Measurements from ENCODE around the gene NFAM1.

The NFAM1 gene, protein sequence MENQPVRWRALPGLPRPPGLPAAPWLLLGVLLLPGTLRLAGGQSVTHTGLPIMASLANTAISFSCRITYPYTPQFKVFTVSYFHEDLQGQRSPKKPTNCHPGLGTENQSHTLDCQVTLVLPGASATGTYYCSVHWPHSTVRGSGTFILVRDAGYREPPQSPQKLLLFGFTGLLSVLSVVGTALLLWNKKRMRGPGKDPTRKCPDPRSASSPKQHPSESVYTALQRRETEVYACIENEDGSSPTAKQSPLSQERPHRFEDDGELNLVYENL

DNA sequence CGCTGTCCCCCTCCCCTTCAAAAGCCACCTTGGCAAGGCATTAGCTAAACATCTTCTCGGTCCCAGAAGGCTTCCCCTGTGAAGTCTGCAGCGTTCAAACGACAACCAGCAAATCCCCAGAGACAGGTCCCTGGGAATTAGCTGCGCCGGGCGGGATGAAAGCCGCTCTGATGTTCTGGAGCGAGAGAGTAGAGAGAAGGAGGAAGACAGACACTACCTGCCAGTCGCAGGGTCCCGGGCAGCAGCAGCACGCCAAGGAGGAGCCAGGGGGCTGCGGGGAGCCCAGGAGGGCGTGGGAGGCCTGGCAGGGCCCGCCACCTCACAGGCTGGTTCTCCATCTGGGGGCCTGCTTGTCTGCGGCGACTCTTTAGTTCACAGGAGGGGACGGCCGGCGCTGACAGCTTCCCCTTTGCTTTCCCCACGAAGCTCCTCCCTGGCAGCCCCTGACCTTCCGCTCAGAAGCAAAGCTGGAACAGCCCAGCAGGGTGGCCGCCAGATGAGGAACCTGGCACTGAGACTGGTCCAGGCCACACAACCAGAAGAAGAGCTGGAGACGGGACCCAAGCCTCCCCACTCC is at the start of gene NFAM1:
Gene NFAM1 (minus strand): TSS at position 384 of the 577 bp plus-strand sequence. CDS start 46 bp downstream, at position 338.
- DNase-seq (ENCODE audit: low spot score): no peak

DNA sequence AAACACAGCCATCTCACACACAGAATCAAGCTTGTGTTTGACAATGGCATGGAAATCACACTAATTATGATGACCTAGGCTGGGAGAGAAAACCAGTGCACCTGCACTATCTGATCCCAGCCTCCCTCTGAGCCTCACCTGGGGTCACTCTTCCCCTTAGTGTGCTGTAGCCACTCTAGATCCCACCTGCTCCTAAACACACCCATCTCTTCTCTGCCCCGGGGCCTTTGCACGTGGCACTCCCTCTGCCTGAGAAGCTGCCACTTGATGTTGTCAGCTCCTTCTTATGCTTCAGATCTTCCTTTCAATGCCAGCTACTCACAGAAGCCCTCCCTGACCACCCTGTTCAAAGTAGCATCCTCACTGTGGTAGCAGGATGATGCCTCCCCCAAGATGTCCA is 42.9 kb upstream of the NFAM1 start:
- no peak for DNase-seq (ENCODE audit: low spot score)

DNA sequence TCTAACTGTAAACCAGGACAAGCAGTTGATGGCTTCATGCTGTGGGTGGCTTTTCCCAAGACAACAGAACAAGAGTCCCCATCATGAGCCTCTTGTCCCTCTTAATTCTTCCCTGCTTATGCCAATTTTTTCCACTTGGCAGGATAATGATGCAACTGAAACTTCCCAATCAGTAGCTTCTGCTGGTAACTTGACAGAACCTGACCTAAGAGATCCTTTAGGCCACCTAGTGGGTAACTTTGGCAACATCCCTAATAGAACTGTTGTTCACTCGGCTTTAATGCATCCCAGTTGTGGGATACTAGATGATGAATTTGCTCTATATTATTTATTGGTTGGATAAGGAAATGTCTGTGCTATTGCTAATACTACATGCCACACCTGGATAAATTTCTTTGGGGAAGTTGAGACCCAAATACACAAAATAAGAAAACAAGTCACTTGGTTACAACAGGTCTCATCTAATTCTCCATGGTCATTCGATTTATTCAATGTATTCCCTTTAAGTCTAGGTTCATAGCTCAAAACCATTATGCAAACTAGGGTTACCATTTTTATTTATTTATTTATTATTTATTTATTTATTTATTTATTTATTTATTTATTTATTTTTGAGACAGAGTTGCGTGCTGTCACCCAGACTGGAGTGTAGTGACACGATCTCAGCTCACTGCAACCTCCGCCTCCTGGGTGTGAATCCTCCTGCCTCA is 41.4 kb upstream of the NFAM1 start:
- peak; percentile 18 for DNase-seq (ENCODE audit: low spot score)

DNA sequence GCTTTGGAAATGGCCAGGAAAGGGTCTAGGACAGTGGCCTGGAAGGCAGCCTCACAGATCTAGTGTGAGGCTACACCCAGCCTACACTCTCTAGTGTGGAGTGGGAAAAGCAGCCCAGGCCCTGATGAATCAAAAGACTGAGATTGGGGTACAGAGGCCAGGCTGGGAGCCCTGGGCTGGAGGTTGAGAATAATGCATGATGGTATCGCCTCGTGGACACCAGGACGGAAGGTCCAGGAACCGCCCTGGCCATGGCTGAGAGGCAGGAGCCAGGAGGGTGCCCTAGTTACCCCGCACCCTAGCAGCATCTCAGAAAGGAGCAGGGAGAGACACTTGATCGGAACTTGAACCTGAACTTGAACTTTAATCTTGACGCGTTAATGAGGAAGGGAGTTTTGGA is 40.5 kb upstream of the NFAM1 start:
- DNase-seq (ENCODE audit: low spot score): no peak

DNA sequence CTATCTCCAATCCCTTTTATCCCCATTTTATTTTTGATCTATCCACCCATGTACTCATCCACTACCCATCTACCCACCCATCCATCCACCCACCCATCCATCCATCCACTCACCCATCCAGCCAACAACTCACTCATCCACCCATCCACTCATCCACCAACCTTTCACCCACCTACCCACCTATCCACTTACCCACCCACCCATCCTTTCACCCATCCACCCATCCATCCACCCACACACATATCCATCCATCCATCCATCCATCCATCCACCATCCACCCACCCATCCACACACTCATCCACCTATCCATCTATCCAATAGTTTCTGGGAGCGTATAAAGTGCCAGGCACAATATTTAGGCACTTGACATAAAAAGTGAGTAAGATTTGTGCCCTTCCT is 39.2 kb upstream of the NFAM1 start:
- DNase-seq (ENCODE audit: low spot score): no peak

DNA sequence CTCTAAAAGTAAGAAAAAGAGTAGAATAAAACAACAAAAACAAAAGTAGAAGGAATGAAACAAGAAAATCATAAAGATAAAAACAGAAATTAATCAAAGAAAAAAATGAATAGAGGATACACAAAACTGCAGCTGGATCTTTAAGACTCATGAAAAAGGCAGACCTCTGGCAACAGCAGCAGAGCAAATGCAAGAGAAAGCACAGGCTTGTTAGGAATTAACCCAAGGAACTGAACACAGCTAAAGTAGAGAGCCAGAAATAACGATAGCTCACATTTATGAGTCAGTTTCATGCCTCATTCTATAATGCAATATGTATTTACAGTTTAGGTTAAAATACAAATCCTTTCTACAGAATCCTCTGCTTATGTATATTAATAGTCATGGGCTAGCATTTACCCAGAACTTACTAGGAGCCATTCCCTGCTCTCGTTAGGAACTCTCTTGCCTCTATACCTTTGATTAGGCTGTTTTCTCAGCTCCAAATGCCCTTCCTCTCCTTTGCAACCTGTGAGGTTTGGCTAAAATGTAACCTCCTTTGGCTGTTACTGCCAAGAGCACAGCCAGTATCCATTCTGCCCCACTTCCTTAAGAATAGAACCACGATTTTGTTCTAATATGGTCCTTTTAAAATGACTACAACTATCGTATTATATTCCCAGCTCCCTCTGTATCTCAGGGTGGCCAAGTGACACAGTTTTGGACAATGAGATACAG is 38.3 kb upstream of the NFAM1 start:
- no peak for DNase-seq (ENCODE audit: low spot score)

DNA sequence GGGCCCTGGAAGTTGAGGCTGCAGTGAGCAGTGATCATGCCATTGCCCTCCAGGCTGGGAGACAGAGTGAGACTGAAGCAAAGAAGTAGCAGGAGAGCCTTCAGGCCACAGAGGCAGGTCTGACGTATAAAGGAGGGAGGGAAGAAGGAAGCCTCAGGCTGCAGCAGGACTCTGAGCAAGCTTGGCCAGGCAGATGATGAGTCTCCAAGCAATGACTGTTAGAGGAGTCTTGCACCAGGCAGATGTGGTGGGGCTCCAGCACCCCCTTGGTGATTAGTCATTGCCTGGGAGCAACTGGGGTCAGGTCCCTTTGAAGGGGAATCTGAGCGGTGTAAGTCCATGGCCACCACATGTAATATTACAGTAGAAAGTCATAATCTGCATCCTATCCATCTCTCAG is 36.6 kb upstream of the NFAM1 start:
- no peak for DNase-seq (ENCODE audit: low spot score)

DNA sequence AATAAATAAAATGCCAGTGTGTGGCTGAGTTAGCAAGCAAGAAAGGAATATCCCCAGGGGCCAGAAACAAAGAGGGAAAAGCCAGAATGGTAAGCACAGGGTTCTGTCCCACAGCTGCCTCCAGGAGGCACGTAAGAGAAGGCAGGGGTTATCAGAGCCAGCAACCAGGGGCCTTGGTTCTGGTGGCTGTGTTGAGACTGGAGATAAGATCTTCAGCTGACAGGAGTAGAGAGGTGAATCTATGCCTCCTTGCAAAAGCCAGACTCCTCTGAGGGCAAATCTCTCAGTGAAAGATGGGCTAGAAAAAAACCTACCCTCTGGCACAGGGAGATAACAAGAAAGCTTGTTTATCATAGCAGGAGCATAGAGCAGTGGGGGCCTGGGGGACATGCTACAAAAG is 29.8 kb upstream of the NFAM1 start:
- no peak for DNase-seq (ENCODE audit: low spot score)

DNA sequence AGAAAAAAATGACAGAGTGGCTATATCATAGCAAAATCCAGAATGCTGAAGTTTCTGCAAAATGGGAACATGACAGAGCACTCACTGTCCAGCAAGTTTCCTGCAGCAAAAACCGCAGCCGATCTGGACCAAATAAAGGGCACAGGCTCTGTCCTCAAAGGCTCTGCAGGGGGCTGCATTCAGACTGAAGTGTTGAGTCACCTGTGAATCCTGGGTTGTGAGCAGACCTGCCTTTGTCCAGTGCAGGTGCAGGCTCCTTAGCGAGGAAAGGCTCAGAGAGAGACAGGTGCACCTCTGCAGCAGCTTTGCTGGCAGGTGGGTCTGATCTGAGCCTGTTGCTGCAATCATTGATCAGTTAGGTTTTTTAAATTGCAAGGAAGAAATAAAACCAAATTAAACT is 29.3 kb upstream of the NFAM1 start:
- DNase-seq (ENCODE audit: low spot score): no peak

DNA sequence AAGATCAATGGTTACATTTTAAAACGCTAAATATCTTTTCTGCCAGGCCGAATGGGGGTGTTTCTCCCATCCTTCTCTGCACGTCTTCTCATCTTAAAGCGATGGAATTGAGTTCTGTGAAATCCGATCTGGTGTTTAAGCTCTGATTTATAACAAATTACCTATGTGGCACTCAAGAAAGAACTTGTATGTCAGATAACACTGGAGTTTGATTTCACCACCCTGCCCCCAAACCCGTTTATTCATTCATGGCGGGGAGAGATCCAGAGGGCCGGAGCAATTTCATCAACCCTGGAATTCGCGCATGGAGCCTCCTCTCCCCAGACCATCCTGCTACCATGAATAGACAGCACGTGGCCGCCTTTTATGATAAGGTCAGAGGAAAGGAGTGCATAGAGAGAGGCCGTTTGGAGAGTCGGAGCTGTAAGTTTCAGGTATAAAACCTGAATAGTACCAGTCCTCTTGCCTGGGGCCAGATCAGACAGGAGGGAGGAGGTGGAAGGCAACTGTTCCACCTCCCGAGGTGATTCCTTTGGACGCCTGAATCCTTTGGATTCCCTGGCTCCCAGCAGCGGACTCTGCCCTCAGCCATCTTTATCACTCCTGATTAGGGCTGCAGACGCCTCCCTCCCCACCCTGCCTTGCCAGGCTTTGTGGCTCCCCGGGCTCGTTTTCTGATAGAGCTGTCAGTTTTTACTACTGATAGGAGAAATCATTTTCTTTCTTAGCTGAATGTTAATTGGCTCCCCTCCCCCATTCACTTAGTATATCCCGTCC is 27.3 kb upstream of the NFAM1 start:
- no peak for DNase-seq (ENCODE audit: low spot score)

DNA sequence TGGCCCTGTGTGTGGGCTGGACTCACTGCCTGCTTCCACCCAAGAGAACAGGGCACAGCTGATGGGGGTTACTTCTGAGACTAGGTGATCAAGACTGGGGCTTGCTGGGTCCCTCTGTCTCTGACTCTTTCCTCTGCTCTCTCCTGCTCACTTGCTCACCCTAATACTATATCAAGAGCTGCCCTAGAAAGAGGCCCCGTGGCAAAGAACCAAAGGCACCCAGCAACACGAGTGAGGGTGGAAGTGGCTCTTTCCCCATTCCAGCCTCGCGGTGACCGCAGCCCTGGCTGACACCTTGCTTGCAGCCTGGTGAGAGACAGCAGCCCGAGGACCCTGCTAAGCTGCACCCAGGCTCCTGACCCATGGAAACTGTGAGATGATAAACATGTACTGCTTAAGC is 20.7 kb upstream of the NFAM1 start:
- no peak for DNase-seq (ENCODE audit: low spot score)

DNA sequence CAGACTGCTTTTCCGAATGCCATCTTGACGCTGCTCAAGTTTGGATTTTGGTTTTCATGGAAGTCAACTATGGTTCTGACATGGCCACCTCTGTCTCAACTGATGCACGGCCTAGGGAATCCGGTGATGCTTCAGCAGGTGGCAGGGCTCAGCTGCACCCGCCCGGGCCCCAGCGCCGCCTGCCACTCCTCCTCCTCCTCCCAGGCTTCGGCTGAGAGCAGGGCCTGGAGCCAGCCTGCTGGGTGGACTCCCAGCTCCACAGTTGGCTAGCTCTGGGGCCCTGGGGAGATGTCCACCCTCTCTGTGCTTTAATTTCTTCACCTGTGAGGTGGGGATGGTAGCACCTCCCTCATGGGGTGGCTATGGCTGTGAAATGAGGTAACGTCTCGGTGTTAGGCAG is 20.3 kb upstream of the NFAM1 start:
- no peak for DNase-seq (ENCODE audit: low spot score)

DNA sequence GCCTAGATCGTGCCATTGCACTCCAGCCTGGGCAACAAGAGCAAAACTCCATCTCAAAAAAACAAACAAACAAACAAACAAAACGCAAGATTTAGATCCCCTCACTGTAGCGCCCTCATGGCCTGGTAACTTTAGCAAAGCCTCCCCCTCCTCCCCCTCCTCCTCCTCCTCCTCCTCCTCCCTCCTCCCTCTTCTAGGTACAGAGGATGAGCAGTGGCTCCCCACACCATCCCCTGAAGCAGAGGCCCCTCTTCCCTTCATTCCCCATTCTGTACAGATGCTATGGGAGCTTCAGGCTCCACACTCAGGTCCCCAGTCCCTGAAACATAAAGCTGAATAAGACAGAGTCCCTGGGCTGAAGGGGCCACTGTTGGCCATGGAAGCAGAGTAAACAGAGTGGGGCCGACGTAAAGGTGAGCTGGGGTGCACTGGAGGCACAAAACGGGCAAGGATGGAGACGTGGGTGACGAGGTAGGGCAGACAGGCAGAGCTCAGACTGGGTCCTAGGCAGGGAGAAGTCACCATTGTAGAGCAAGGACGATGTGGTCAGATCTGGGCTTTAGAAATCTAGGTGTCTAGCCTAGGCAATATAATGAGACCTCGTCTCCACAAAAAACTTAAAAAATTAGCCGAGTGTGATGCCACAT is 19.4 kb upstream of the NFAM1 start:
- no peak for DNase-seq (ENCODE audit: low spot score)

DNA sequence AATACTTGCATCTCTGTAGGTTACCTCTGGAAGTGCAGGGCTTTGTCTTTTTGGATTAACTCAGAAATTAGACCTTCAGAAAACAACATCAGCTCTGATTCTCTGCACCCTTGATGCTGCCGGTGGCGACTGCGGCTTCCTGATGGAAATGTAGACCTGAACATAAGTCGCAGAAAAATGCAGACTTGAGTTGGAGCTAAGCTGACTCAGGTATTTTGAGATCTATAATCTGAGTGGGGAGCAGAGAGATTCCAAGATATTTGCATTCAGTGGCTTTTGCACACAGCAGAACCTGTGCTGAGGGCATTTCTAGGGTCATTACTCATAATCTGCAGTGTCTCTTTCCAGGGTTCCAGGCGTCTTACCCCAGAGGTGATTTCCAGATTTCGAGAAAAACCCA is 18.7 kb upstream of the NFAM1 start:
- DNase-seq (ENCODE audit: low spot score): no peak

DNA sequence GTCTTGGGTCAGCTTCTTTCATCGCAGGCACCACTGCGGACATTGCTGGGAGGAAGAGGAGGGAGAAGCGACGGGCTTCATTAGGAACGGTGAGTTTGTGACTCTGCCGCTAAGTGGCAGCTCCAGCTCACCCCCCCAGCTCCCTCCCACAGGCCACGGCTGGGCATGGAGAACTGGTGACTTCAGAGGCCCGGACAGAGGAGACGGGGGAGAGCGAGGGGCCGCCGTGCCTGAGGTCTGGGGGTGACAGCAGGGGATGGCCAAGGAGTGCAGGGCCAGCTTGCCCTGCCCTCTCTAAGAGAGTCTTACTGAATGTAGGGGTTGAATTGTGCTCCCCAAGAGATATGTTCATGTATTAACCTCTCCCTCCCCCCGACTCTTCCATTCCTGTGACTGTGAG is 13.9 kb upstream of the NFAM1 start:
- DNase-seq (ENCODE audit: low spot score): no peak

DNA sequence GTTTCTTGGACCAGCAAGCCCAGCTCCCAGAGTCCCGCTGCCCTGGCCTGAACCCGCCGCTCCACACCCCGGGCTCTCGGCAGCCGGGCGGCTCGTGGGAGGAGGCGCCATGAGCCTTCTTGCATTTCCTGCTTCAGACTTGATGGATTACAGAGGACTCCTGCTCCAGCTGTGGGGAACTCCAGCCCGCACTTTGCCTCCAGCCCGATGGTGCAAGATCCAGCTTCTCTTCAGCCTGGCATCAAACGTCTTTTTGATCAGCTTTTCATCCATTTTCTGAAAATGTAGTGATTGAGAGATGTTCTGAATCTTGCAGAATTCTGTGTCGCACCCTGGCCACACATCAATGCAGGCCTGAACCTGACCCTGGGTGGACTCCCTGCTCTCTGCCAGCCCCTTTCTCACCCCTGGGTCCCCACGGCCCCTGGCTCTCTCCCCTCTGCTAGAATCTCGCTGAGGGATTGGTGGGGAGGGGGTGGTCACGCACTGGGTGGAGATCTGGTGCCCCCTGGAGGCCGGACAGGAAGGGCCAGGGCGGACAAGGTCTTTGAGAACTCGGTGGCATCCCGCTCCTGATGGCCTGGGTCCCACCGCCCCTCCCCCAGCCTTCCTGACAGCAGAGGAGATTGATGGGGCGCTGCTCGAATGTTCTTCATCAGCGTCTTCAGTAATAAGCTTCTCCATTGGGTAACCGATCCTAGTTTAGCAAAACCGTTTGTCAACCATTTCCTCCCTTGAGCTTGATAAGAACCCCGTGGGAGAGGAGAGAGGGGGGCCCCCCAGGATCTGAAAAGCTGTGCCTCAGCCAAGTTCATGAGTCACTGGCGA is 12.1 kb upstream of the NFAM1 start:
- DNase-seq (ENCODE audit: low spot score): peak; percentile 80

DNA sequence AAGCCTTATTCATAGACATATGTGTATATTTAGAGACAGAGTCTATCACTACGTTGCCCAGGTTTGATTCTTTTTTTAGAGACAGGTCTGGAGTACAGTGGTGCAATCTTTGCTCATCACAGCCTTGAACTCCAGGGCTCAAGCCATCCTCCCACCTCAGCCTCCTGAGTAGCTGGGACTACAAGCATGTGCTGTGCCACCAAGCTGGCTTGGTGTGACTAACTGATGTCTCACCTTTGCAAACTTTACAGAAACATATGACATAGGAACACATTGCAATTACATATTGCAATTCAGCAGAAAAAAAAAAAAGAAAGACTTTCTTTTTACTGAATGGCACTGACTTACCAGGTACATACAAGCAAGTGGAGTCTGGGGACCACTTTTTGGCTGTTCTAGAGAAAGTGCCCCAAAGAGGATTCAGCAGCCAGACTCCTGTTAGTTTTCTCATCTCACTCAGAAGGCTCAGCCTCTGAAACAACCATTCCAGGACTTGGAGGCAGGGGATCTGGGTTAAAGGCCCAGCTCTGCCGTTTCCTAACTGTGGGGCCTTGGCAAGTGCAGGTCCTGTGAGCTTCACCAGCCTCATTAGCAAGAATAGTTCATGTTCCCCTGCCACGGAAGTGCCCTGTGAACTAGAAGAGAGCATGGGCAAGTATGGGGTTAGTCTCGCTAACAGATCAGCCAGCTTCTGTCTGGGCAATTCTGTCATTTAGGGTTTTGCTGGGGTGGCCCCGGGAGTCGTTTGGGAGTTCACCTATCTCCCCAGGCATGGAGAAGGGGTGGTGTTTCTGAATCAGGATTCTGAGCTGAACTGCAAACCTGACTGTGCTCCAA is 11.3 kb upstream of the NFAM1 start:
- DNase-seq (ENCODE audit: low spot score): no peak

DNA sequence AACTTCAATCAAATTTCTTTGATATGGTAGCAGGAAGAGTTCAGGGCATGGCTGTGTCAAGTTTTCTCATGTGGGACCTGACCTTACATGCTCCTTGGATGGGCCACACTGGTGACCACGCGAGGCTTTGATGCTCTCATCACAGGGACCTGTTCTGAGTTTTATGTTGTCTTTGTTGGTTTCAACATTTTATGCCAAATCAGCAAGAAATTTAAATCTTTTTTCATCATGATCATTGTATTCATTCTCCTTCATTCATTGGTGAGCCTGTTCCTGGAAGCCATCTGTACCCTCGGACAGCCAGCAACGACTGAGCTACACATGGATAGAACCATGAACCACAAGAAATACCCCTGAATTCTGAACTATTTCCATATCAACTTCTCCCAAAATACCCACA is 10.5 kb upstream of the NFAM1 start:
- no peak for DNase-seq (ENCODE audit: low spot score)

DNA sequence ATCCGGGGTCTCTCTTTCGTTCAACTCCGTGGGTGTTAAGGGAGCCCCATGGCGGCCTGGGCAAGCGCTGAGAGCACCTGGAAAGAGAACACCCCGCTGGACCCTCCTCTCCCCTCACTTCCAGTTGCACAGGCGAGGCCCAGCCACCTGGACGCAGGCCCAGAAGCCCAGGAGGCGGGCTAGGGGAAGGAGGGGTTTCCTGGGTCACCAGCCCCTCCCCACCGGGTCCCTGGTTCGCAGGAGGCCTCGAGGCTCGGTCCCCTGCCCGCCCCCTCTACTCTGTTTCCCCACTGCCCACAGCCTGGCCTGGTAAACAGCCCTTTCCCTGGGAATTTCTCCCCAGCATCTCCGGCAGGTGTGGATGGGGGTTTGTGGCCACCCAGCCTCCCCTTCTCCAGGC is 8.5 kb upstream of the NFAM1 start:
- DNase-seq (ENCODE audit: low spot score): no peak

Measured in CD4-positive, alpha-beta T cell treated with Interleukin-6 at 100 ng/mL for 8 hours (primary cell).